H1 (cell line): Measurements from ENCODE around the gene CEP83. TPM values are rescaled to one million over a fixed set of nuclear protein-coding genes. Genes with fewer than 3 reads are reported as not detected.

Source experiments
- ATF2 ChIP-seq: IDR thresholded peaks from 2 replicates; pipeline ENCODE4 v1.6.1; 2012; ENCODE audit warnings: low read length, inconsistent platforms
- CHD7 ChIP-seq: fragments of 300-600 bp; sonication (generic); IDR thresholded peaks from 2 replicates; pipeline ENCODE4 v1.7.1; 2012; ENCODE audit warnings: low read length, moderate library complexity, mild to moderate bottlenecking, inconsistent platforms; ENCODE audit not compliant: insufficient replicate concordance
- E2F6 ChIP-seq: IDR thresholded peaks from 2 replicates; pipeline ENCODE4 v1.6.1; 2012; ENCODE audit warnings: inconsistent platforms
- EGR1 ChIP-seq: IDR thresholded peaks from 2 replicates; pipeline ENCODE4 v1.6.1; 2011; ENCODE audit warnings: low read depth, low read length, borderline replicate concordance
- RNF2 ChIP-seq: fragments of 200-900, 300-1000 bp; sonication (generic); IDR thresholded peaks from 2 replicates; pipeline ENCODE4 v1.7.1; 2016; ENCODE audit warnings: borderline replicate concordance, low read depth, mild to moderate bottlenecking, antibody characterized with exemption, low read length; ENCODE audit not compliant: poor library complexity, severe bottlenecking; ENCODE audit errors: missing control alignments
- RXRA ChIP-seq: IDR thresholded peaks from 2 replicates; pipeline ENCODE4 v1.6.1; 2011; ENCODE audit warnings: low read depth, mild to moderate bottlenecking, low read length, moderate library complexity; ENCODE audit not compliant: insufficient read depth
- USF2 ChIP-seq: IDR thresholded peaks from 2 replicates; pipeline ENCODE4 v1.6.1; 2011; ENCODE audit warnings: low read length, improper control_type of control experiment
- polyA plus RNA-seq, 7 experiments: library from polyadenylated mRNA; depleted of rRNA in 3 of 7; stranded (reverse) in 5 of 7; unstranded in 2 of 7; fragments of >200 nt in 5 of 7; fragments of 200-250 nt in 2 of 7; gene quantifications; 1 replicate in 5 of 7; 2 replicates in 1 of 7; 4 replicates in 1 of 7; pipeline versions ENCODE4 v1.2.1 to v1.2.3, GENCODE V29; 2011 to 2013; ENCODE audit warnings: missing spikeins in 2 of 7, mixed read lengths in 2 of 7
- total RNA-seq: library from RNA; stranded (reverse); fragmentation: NEBNext Ultra II Directional; extraction: Animal tissue kit (Norgen Biotek cat#: 25700); gene quantifications from 2 replicates; pipeline ENCODE4 v1.2.1, GENCODE V29; 2021

The CEP83 gene
- total and polyA plus RNA-seq, 2 of the 8 experiments (the other 6 are each of a cell fraction or from before 2014, with no cell fraction given), result 6.0 to 25.8 TPM

GRCh38 chr12:94404854-94405253 is 54.8 kb downstream of the CEP83 start (continued):
- TF ChIP-seq CHD7 (no peak), USF2 (no peak), E2F6 (no peak), EGR1 (no peak), RXRA (no peak), ATF2 (no peak), RNF2 (no peak)
